GM23338 (cell line): ENCODE measurements around the gene TMED10. TPM values are rescaled to one million over a fixed set of nuclear protein-coding genes. Genes with fewer than 3 reads are reported as not detected.

Experiments used
- CREB1 ChIP-seq: fragments of 250-450 bp; sonication (Bioruptor Pico); IDR thresholded peaks from 2 replicates; pipeline ENCODE4 v1.5.0; 2020; ENCODE audit warnings: low read depth, mild to moderate bottlenecking, moderate library complexity
- ETS1 ChIP-seq: IDR thresholded peaks from 2 replicates; pipeline ENCODE4 v1.6.1; 2016; ENCODE audit warnings: antibody characterized with exemption
- EZH2 ChIP-seq: fragments of 200-600 bp; sonication (generic); IDR thresholded peaks from one replicate; pipeline ENCODE4 v1.8.0; 2017; ENCODE audit warnings: antibody characterized with exemption, mild to moderate bottlenecking, low read depth; ENCODE audit not compliant: unreplicated experiment
- POLR2AphosphoS5 ChIP-seq: IDR thresholded peaks from 2 replicates; pipeline ENCODE4 v1.6.1; 2016; ENCODE audit warnings: antibody characterized with exemption, low read depth
- ZNF331 ChIP-seq: fragments of 250-450 bp; sonication (Bioruptor Pico); IDR thresholded peaks from 2 replicates; pipeline ENCODE4 v1.5.0; 2020; ENCODE audit warnings: low read depth, mild to moderate bottlenecking, moderate library complexity
- polyA plus RNA-seq: library from polyadenylated mRNA; unstranded; fragments of >200 nt; fragmentation: Nextera tagmentation; extraction: Ambion mirVana; gene quantifications from 2 replicates; pipeline ENCODE4 v1.2.1, GENCODE V29; 2016
- total RNA-seq: library from RNA; depleted of rRNA; stranded (reverse); fragments of >200 nt; shearing (Covaris generic); gene quantifications from 2 replicates; pipeline ENCODE4 v1.2.3, GENCODE V29; 2014
- TF ChIP-seq, protein P1 (sequence below): fragments of 250-450 bp; sonication (Bioruptor Pico); IDR thresholded peaks from 2 replicates; pipeline ENCODE4 v1.5.0; 2020; ENCODE audit warnings: mild to moderate bottlenecking, moderate library complexity
- TF ChIP-seq, protein P2 (sequence below), 2 experiments: fragments of 200-600 bp in 1 of 2; sonication (generic) in 1 of 2; conservative IDR thresholded peaks; 2 replicates each; pipeline versions ENCODE4 v1.5.1 to v1.6.1; 2016 to 2017; ENCODE audit warnings: antibody characterized with exemption in 2 of 2, low read depth in 2 of 2, mild to moderate bottlenecking in 2 of 2, moderate library complexity in 1 of 2
- TF ChIP-seq, protein P3 (sequence below): IDR thresholded peaks from one replicate; pipeline ENCODE4 v1.6.1; 2018; ENCODE audit warnings: antibody characterized with exemption; ENCODE audit not compliant: unreplicated experiment

TMED10 gene
- total and polyA plus RNA-seq, 2 experiments from 2014 or later: 180 to 196 TPM

GRCh38 chr14:75222208-75222701 is 45.8 kb upstream of the TMED10 start (continued):
- TF ChIP-seq, protein P1, sequence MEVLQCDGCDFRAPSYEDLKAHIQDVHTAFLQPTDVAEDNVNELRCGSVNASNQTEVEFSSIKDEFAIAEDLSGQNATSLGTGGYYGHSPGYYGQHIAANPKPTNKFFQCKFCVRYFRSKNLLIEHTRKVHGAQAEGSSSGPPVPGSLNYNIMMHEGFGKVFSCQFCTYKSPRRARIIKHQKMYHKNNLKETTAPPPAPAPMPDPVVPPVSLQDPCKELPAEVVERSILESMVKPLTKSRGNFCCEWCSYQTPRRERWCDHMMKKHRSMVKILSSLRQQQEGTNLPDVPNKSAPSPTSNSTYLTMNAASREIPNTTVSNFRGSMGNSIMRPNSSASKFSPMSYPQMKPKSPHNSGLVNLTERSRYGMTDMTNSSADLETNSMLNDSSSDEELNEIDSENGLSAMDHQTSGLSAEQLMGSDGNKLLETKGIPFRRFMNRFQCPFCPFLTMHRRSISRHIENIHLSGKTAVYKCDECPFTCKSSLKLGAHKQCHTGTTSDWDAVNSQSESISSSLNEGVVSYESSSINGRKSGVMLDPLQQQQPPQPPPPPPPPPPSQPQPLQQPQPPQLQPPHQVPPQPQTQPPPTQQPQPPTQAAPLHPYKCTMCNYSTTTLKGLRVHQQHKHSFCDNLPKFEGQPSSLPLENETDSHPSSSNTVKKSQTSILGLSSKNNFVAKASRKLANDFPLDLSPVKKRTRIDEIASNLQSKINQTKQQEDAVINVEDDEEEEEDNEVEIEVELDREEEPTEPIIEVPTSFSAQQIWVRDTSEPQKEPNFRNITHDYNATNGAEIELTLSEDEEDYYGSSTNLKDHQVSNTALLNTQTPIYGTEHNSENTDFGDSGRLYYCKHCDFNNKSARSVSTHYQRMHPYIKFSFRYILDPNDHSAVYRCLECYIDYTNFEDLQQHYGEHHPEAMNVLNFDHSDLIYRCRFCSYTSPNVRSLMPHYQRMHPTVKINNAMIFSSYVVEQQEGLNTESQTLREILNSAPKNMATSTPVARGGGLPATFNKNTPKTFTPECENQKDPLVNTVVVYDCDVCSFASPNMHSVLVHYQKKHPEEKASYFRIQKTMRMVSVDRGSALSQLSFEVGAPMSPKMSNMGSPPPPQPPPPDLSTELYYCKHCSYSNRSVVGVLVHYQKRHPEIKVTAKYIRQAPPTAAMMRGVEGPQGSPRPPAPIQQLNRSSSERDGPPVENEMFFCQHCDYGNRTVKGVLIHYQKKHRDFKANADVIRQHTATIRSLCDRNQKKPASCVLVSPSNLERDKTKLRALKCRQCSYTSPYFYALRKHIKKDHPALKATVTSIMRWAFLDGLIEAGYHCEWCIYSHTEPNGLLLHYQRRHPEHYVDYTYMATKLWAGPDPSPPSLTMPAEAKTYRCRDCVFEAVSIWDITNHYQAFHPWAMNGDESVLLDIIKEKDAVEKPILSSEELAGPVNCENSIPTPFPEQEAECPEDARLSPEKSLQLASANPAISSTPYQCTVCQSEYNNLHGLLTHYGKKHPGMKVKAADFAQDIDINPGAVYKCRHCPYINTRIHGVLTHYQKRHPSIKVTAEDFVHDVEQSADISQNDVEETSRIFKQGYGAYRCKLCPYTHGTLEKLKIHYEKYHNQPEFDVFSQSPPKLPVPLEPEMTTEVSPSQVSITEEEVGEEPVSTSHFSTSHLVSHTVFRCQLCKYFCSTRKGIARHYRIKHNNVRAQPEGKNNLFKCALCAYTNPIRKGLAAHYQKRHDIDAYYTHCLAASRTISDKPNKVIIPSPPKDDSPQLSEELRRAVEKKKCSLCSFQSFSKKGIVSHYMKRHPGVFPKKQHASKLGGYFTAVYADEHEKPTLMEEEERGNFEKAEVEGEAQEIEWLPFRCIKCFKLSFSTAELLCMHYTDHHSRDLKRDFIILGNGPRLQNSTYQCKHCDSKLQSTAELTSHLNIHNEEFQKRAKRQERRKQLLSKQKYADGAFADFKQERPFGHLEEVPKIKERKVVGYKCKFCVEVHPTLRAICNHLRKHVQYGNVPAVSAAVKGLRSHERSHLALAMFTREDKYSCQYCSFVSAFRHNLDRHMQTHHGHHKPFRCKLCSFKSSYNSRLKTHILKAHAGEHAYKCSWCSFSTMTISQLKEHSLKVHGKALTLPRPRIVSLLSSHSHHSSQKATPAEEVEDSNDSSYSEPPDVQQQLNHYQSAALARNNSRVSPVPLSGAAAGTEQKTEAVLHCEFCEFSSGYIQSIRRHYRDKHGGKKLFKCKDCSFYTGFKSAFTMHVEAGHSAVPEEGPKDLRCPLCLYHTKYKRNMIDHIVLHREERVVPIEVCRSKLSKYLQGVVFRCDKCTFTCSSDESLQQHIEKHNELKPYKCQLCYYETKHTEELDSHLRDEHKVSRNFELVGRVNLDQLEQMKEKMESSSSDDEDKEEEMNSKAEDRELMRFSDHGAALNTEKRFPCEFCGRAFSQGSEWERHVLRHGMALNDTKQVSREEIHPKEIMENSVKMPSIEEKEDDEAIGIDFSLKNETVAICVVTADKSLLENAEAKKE (CRISPR knock-in tag): no peak
- TF ChIP-seq, protein P2, sequence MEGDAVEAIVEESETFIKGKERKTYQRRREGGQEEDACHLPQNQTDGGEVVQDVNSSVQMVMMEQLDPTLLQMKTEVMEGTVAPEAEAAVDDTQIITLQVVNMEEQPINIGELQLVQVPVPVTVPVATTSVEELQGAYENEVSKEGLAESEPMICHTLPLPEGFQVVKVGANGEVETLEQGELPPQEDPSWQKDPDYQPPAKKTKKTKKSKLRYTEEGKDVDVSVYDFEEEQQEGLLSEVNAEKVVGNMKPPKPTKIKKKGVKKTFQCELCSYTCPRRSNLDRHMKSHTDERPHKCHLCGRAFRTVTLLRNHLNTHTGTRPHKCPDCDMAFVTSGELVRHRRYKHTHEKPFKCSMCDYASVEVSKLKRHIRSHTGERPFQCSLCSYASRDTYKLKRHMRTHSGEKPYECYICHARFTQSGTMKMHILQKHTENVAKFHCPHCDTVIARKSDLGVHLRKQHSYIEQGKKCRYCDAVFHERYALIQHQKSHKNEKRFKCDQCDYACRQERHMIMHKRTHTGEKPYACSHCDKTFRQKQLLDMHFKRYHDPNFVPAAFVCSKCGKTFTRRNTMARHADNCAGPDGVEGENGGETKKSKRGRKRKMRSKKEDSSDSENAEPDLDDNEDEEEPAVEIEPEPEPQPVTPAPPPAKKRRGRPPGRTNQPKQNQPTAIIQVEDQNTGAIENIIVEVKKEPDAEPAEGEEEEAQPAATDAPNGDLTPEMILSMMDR (conservative IDR thresholded peaks at IDR 0.05; ENCODE audit: low read depth in 2 of 2): no peak
- TF ChIP-seq POLR2AphosphoS5 (no peak), EZH2 (no peak), ETS1 (no peak), CREB1 (CRISPR knock-in tag) (no peak), ZNF331 (no peak)
- TF ChIP-seq, protein P3, sequence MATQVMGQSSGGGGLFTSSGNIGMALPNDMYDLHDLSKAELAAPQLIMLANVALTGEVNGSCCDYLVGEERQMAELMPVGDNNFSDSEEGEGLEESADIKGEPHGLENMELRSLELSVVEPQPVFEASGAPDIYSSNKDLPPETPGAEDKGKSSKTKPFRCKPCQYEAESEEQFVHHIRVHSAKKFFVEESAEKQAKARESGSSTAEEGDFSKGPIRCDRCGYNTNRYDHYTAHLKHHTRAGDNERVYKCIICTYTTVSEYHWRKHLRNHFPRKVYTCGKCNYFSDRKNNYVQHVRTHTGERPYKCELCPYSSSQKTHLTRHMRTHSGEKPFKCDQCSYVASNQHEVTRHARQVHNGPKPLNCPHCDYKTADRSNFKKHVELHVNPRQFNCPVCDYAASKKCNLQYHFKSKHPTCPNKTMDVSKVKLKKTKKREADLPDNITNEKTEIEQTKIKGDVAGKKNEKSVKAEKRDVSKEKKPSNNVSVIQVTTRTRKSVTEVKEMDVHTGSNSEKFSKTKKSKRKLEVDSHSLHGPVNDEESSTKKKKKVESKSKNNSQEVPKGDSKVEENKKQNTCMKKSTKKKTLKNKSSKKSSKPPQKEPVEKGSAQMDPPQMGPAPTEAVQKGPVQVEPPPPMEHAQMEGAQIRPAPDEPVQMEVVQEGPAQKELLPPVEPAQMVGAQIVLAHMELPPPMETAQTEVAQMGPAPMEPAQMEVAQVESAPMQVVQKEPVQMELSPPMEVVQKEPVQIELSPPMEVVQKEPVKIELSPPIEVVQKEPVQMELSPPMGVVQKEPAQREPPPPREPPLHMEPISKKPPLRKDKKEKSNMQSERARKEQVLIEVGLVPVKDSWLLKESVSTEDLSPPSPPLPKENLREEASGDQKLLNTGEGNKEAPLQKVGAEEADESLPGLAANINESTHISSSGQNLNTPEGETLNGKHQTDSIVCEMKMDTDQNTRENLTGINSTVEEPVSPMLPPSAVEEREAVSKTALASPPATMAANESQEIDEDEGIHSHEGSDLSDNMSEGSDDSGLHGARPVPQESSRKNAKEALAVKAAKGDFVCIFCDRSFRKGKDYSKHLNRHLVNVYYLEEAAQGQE: no peak
